ENCODE data around the gene NPLOC4.

- no peak for TF ChIP-seq EZH2 (IDR thresholded peaks at IDR 0.05; ENCODE audit: insufficient read depth, poor library complexity, severe bottlenecking)
- no peak for TF ChIP-seq EZH2phosphoT487 (IDR thresholded peaks at IDR 0.05; ENCODE audit: insufficient read depth, low read depth)
These were observed 53.1 kb downstream of the NPLOC4 start for GRCh38 chr17:81583589-81584342.

All from GM23248 (cell line).